Stimulated activated memory B cell treated with anti-CD40 and anti-IgM and Interleukin-4, amounts not matched to agents 10 μg/mL and 1 μg/mL and 100 μg/mL, for 72 hours (primary cell): ENCODE results near the gene SLX9.

Experiments
- ATAC-seq: fragments of 150-1000 bp; cut with Tn5 transposase; 2 replicates; pipeline ENCODE4 v1.10.0; 2021
- H3K27ac Mint-ChIP-seq: one replicate; pipeline ENCODE4 v1.8.0; 2022; ENCODE audit warnings: mild to moderate bottlenecking, mixed read lengths
- H3K27me3 Mint-ChIP-seq: one replicate; pipeline ENCODE4 v1.8.0; 2022; ENCODE audit warnings: mixed read lengths
- H3K36me3 Mint-ChIP-seq: one replicate; pipeline ENCODE4 v1.8.0; 2022; ENCODE audit warnings: mixed read lengths
- H3K4me1 Mint-ChIP-seq: one replicate; pipeline ENCODE4 v1.8.0; 2022; ENCODE audit warnings: mixed read lengths
- H3K4me3 Mint-ChIP-seq: one replicate; pipeline ENCODE4 v1.8.0; 2022; ENCODE audit warnings: mild to moderate bottlenecking, moderate library complexity, mixed read lengths
- H3K9me3 Mint-ChIP-seq: one replicate; pipeline ENCODE4 v1.8.0; 2022; ENCODE audit warnings: mixed read lengths

The SLX9 gene, protein sequence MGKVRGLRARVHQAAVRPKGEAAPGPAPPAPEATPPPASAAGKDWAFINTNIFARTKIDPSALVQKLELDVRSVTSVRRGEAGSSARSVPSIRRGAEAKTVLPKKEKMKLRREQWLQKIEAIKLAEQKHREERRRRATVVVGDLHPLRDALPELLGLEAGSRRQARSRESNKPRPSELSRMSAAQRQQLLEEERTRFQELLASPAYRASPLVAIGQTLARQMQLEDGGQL

DNA sequence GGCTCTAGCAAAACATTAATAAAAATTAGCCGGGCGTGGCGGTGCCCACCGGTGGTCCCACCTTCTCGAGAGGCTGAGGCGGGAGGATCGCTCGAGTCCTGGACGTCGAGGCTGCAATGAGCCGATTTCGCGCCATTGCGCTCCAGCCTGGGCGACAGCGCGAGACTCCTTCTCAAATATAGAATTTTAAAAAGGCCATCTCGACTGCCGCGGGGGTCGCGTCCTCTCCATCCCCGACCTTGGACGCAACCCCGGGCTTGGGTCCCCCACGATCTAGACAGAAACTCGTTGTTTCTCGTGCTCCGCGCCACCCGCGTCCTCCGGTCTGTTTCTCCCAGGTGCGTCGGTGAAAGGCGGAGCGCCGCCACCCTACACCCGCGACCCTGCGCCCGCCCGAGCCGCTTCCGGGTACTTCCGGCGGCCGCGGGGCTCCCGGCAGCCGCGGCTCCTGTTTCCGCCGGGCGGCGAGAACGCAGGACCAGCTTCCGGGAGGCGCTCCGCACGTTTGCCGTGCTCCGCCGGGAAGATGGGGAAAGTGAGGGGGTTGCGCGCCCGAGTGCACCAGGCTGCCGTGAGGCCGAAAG is at the start of gene SLX9:
TSS of gene SLX9 (plus strand) at position 498 of the 584 bp plus-strand sequence. CDS start at position 527, 29 bp downstream.
- Mint-ChIP-seq H3K36me3 (peaks cover 11% of the 10 kb centered on the region), H3K4me3 (peak within 1 kb of the TSS; percentile 92), H3K9me3 (no peaks in the 10 kb centered on the region), H3K27me3 (no peaks in the 10 kb centered on the region), H3K4me1 (peaks cover 50% of the 10 kb centered on the region), H3K27ac (peak within 1 kb of the TSS; percentile 87)
- peak; percentile 82 for ATAC-seq

DNA sequence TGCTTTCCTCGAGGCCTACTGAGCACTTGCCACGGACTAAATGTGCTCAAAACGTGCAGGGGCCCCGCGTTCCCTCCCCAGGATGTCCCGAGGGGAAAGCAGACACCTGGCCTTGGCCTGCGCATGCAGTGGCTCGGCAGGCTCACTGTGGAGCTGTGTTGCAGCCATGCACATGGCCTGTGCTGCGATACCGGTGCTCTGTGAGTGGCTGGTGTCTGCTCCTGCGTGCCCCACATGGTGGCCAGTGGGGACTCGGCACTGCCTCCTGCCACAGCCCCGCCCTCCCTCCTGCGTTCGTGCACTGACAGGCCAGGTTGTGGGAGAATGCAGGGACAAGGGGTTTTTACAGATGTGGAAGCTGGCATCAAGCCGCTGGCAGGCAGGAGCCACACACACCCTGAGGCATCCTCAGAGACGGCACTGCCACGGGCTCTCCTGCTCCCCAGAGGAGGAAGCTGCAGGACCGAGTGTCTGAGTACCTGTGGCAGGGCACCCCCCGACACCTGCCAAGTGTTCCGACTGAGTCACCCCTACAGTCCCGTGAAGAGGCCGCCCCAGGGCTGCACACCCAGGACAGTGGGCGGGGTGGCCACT is 49.4 kb upstream of the SLX9 start:
- no peak for ATAC-seq
- peaks cover 28% of the 10 kb centered on the region for H3K36me3 Mint-ChIP-seq
- H3K4me1 Mint-ChIP-seq, result peaks cover 26% of the 10 kb centered on the region
- H3K4me3 Mint-ChIP-seq, result no peak overlapping the region
- H3K27me3 Mint-ChIP-seq, result no peaks in the 10 kb centered on the region
- H3K27ac Mint-ChIP-seq, result no peak overlapping the region
- no peaks in the 10 kb centered on the region for H3K9me3 Mint-ChIP-seq

DNA sequence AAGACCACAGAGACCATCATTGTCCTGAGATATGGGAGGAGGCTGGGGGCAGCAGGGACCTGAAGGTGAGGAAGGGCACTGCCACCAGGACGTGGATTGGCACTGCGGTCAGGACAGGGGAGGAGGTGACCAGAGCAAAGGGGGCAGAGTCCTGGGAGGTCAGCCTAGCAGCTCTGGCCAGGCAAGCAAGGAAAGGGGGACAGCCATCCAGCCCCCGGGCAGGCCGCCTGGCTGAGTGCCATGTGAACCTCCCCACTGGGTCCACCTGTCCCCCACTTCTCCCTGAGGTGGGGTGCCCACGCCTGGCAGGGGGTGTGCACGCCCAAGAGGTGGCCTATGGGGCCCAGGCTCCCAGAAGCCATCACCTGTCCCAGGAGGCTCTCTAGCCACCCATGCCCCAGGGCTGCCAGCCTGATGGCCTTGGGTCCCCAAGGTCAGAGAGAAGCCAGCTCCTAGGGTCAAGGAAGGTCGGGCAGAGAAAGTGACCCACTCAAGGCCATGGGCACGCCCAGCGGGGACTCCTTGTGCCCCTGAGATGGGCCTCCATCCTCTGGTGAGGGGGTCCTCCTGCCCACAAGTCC is 48.8 kb upstream of the SLX9 start:
- Mint-ChIP-seq H3K27me3 (no peaks in the 10 kb centered on the region), H3K27ac (no peak overlapping the region), H3K36me3 (peaks cover 22% of the 10 kb centered on the region), H3K9me3 (no peaks in the 10 kb centered on the region), H3K4me3 (no peak overlapping the region), H3K4me1 (peaks cover 26% of the 10 kb centered on the region)
- no peak for ATAC-seq

DNA sequence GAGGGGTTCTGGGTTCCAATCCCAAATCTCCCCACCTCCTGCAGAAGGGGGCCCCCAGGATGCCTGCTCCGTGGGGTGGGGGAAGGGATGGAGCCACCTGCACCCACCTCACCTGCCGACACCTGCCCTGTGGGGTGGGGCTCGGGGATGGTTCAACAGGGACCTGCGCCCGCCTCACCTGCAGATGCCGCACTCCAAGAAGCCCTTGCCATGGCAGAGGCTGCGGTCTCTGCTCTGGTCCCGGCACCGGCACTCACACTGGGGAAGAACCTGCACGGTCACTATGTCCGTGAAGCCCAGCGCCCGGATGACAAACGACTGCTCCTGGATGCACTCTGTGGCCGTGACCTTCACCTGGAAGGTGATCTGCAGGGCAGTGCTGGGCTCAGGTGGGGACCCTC is 48.2 kb upstream of the SLX9 start:
- Mint-ChIP-seq H3K9me3 (no peaks in the 10 kb centered on the region), H3K36me3 (peaks cover 16% of the 10 kb centered on the region), H3K4me3 (no peak overlapping the region), H3K27me3 (no peaks in the 10 kb centered on the region), H3K4me1 (peaks cover 26% of the 10 kb centered on the region), H3K27ac (no peak overlapping the region)
- ATAC-seq, result no peak

DNA sequence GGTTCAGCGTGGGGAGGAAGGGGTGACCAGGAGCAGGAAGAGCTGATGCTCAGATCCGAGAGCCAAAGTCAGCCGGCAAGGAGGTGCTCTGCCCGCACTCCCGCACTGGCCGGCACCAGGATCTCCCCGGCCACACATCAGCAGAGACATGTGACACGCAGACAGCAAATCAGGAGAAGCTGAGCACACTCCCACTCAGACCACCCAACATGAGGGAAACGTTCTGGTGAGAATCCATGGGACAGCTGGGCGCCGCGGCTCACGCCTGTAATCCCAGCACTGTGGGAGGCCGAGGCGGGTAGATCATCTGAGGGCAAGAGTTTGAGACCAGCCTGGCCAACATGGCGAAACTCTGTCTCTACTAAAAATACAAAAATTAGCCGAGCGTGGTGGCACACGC is 47.7 kb upstream of the SLX9 start:
- no peaks in the 10 kb centered on the region for H3K27me3 Mint-ChIP-seq
- H3K4me3 Mint-ChIP-seq, result no peak overlapping the region
- H3K27ac Mint-ChIP-seq, result no peak overlapping the region
- no peaks in the 10 kb centered on the region for H3K9me3 Mint-ChIP-seq
- ATAC-seq, result no peak
- H3K36me3 Mint-ChIP-seq, result peaks cover 15% of the 10 kb centered on the region
- H3K4me1 Mint-ChIP-seq, result peaks cover 26% of the 10 kb centered on the region

DNA sequence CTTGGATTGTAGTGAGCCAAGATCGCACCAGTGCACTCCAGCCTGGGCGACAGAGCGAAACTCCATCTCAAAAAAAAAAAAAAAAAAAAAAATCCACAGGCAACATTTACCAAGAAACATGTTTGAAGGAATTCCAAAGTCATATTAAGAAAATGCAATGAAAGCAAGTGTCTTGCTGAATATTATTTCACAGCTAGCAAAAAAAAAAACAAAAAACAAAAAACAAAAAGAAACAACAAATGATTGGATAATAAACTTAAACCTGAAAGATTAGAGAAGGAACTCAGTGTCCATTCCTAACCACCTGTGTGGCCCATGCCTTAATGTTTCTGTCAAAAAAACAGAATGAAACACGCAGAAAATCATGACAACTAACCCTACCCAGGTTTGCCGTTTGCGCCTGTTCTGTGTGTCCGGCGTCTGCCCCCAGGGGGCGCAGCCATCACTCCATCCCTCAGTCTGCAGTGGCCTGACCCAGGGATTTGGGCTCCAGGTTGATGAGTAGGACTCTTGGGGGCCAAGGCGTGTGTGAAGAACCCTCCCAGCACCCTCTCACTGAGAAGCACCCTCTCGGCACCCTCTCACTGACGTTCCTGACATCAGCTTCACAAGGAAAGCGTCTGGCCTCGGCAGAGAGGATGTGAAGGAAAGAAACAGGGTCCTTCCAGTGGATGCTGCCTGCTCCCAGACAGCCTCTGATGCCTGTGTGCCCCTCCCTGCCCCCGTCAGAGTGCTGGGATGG is 47.1 kb upstream of the SLX9 start:
- H3K27ac Mint-ChIP-seq, result no peak overlapping the region
- H3K4me1 Mint-ChIP-seq, result peaks cover 26% of the 10 kb centered on the region
- no peak overlapping the region for H3K4me3 Mint-ChIP-seq
- ATAC-seq, result peak; percentile 79
- no peaks in the 10 kb centered on the region for H3K27me3 Mint-ChIP-seq
- peaks cover 13% of the 10 kb centered on the region for H3K36me3 Mint-ChIP-seq
- H3K9me3 Mint-ChIP-seq, result no peaks in the 10 kb centered on the region

DNA sequence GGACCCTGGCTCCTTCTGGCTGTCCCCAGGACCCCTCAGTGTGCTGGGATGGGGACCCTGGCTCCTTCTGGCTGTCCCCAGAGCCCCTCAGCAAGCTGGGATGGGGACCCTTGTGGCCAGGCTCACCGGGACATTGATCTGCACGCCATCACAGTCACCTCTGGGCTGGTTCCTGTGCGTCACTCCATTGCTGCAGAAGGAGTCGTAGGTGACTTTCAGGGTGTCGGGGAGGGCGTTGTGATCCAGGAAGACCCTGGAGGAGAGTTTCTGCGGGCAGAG is 46.6 kb upstream of the SLX9 start:
- Mint-ChIP-seq H3K9me3 (no peaks in the 10 kb centered on the region), H3K27ac (peak overlapping the region; percentile 49), H3K4me3 (no peak overlapping the region), H3K27me3 (no peaks in the 10 kb centered on the region), H3K4me1 (peaks cover 31% of the 10 kb centered on the region), H3K36me3 (peaks cover 13% of the 10 kb centered on the region)
- no peak for ATAC-seq

DNA sequence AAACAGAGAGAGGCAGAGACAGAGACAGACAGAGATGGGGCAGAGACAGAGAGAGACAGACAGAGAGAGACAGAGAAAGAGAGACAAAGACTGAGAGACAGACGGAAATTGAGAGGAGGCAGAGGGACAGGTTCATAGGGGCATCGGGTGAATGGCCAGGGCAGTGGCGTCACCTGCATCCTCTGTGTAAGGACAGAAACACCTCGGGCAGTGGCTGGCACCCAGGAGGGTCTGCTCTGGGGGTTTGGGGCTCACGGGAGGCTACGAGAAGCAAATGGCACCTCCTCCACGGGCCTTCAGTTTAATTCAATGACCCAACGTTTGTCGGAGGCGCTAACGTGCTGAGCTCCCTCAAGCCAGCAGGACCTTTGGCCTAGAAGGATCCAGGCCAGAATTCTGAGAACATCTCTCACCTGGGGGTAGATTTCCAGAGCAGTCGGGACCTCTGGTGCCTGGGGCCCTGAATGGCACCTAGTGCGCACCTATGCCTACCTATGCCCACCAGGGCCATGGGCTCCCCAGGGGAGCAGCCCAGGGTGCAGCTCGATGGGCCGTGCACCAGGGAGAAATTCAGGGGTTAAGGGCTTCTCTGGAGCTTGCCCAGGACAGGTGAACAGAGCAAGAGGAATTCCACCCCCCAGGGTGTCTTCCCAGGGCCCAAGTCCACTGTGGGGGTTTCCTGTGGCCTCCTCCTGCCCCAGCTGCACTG is 45.7 kb upstream of the SLX9 start:
- H3K36me3 Mint-ChIP-seq, result peaks cover 19% of the 10 kb centered on the region
- H3K27ac Mint-ChIP-seq, result peak overlapping the region; percentile 49
- no peak for ATAC-seq
- H3K9me3 Mint-ChIP-seq, result no peaks in the 10 kb centered on the region
- H3K27me3 Mint-ChIP-seq, result no peaks in the 10 kb centered on the region
- H3K4me3 Mint-ChIP-seq, result no peak overlapping the region
- H3K4me1 Mint-ChIP-seq, result peaks cover 33% of the 10 kb centered on the region

DNA sequence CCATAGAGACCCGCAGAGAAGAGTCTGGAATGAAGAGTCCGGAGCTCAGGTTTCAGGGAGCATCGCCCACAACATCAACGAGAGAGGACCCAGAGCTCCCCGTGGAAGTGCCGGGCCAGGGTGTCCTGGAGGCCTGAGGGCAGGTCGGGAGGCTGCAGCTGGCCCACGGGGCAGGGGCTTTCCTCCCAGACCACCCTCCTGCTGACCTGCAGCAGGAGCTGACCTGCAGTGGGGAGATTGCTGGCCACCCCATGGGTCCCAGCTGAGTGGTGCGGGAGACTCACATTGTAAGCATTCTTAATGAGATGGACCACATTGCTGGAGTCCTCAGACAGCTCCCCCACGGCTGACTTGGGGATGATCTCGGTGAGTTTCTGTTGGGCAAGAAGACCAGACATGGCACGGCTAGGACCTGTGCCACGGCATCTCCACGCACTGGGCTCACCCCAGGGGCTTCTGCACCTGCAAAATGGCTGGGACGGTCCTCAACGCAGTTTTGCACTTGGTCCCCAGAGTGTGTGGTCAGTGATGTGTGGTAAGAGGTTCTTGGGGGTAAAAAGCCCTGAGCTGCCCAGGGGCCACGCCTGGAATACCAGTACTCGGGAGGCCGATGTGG is 45.0 kb upstream of the SLX9 start:
- H3K36me3 Mint-ChIP-seq, result peaks cover 22% of the 10 kb centered on the region
- H3K27me3 Mint-ChIP-seq, result no peaks in the 10 kb centered on the region
- no peak overlapping the region for H3K27ac Mint-ChIP-seq
- H3K9me3 Mint-ChIP-seq, result no peaks in the 10 kb centered on the region
- no peak for ATAC-seq
- H3K4me3 Mint-ChIP-seq, result no peak overlapping the region
- H3K4me1 Mint-ChIP-seq, result peaks cover 33% of the 10 kb centered on the region

DNA sequence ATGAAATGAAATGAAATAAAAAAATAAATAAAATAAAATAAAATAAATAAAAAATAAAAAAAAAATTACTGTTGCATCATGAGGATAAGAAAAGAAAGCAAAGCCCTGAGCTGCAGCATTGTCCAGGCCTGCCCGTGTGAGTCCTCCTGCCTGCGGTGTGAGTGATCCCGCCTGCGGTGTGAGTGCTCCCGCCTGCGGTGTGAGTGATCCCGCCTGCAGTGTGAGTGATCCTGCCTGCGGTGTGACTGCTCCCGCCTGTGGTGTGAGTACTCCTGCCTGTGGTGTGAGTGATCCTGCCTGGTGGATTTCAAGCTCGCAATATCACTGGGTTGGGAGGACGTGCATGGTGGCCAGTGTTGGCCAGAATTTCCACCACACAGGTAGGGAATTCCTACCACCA is 44.0 kb upstream of the SLX9 start:
- peaks cover 33% of the 10 kb centered on the region for H3K4me1 Mint-ChIP-seq
- H3K9me3 Mint-ChIP-seq, result no peaks in the 10 kb centered on the region
- H3K27me3 Mint-ChIP-seq, result no peaks in the 10 kb centered on the region
- no peak overlapping the region for H3K27ac Mint-ChIP-seq
- ATAC-seq, result no peak
- peaks cover 33% of the 10 kb centered on the region for H3K36me3 Mint-ChIP-seq
- no peak overlapping the region for H3K4me3 Mint-ChIP-seq

DNA sequence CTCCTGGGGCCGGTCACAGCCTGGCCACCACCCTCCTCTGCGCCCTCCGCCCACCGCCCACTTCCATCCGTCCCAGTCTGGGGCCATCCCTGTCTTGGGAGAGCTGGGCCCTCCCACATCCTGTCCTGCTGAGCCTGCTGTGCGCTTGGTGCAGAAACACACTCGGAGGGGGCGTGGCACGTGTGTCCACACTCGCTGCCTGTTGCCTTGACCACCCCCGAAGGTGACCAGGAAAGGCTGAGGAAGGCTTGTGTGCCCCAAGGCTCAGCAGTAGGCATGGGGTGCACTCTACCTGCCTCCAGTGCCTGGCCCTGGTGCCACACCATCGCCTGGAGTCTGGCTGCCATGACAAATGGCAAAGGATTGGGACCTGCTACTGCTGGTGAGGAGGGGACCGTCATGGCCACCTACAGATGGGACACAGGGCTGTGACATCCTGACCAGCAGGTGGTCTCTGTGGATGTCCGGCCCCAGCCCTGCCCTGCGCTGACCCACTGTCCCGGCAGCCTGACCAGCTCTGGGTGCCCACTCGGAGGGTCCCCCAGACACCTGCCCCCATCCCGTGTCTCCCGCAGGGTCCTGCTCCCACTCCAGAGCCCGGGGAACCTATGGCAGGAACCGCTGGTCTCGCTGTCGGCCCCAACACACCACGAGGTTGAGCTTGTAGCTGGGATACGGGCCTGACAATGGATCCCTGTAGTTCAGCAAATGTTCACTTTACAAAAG is 43.1 kb upstream of the SLX9 start:
- Mint-ChIP-seq H3K4me1 (peaks cover 33% of the 10 kb centered on the region), H3K4me3 (no peak overlapping the region), H3K27me3 (no peaks in the 10 kb centered on the region), H3K36me3 (peaks cover 39% of the 10 kb centered on the region), H3K9me3 (no peaks in the 10 kb centered on the region), H3K27ac (no peak overlapping the region)
- ATAC-seq, result no peak

DNA sequence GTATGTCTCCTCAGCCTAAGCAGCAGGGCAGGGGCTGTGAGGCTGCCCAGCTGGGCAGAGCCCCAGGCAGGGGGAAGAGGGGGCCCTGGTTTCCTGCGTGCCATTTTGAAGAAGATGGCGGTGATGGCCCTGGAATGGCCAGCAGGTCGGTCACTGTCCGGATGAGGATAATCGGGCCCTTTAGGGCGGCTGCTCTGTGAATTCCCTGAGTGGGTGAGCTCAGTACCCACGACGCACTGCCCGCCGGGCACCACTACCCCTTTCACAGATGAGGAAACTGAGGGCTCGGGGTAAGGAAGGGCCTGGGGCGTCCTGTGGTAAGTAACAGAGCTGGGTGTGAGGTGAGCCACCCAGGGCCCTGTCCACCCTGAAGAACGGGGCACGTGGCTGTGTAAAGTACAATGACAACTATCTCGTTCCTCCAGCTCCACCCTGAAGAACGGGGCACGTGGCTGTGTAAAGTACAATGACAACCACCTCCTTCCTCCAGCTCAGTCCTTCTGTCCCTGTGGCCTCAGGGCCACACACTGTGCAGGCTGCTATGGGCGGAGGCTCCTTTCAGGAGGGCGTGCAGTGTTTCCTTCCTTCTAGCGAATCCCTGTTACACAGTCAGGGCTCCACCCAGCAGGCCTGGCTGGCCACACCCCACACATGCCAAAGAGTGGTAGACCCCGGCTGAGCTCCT is 42.4 kb upstream of the SLX9 start:
- H3K4me3 Mint-ChIP-seq, result no peak overlapping the region
- no peak overlapping the region for H3K27ac Mint-ChIP-seq
- no peaks in the 10 kb centered on the region for H3K27me3 Mint-ChIP-seq
- H3K9me3 Mint-ChIP-seq, result no peaks in the 10 kb centered on the region
- peaks cover 46% of the 10 kb centered on the region for H3K36me3 Mint-ChIP-seq
- peaks cover 30% of the 10 kb centered on the region for H3K4me1 Mint-ChIP-seq
- no peak for ATAC-seq

DNA sequence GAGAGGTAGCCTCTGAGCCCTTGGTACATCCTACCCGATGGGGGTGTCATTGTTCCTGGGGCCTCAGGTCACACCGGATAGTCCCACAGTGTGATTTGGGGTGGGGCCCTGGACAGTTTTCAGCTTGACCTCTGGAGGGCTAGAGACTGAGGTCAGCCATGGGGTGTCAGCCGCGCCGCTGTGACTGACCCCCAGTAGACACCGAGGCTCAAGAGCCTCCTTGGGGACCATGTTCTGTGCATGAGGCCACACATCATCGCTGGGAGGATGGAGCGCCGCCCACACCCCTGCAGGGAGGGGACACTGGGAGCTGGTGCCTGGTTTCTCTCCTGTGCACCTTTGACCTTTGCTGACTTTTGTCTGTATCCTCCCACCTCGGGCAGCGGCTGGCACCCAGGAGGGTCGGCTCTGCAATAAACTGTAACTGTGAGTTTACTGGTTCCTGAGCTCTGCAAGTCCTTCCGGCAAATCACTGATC is 41.8 kb upstream of the SLX9 start:
- Mint-ChIP-seq H3K4me1 (peaks cover 29% of the 10 kb centered on the region), H3K27ac (no peak overlapping the region)

More for the DNA sequence above, 41.8 kb upstream of the SLX9 start:
- Mint-ChIP-seq H3K9me3 (no peaks in the 10 kb centered on the region), H3K36me3 (peaks cover 52% of the 10 kb centered on the region), H3K27me3 (no peaks in the 10 kb centered on the region), H3K4me3 (no peak overlapping the region)
- ATAC-seq, result no peak
